Neural cell (in vitro differentiated cells): ENCODE results near the gene MAP3K7CL. TPM values are rescaled to one million over a fixed set of nuclear protein-coding genes. Genes with fewer than 3 reads are reported as not detected.

Experiments used
- H2AFZ ChIP-seq: fragments of 200-600, 300-800 bp; sonication (generic), shearing (Covaris generic); 2 replicates; pipeline ENCODE4 v1.6.0; 2014; ENCODE audit warnings: low read depth, mild to moderate bottlenecking, antibody characterized with exemption, low read length, moderate library complexity
- H3F3A ChIP-seq: fragments of 200-600 bp; shearing (Covaris generic); 2 replicates; pipeline ENCODE4 v1.6.1; 2016; ENCODE audit warnings: mild to moderate bottlenecking, moderate library complexity, mixed read lengths, antibody characterized with exemption, low read length; ENCODE audit not compliant: insufficient read depth, poor library complexity, severe bottlenecking
- H3K27ac ChIP-seq: fragments of 200-600, 300-800 bp; sonication (generic), shearing (Covaris generic); 2 replicates; pipeline ENCODE4 v1.5.1; 2014; ENCODE audit warnings: mild to moderate bottlenecking, low read length, moderate library complexity
- H3K27me3 ChIP-seq: fragments of 300-800, 200-600 bp; sonication (generic), shearing (Covaris generic); 2 replicates; pipeline ENCODE4 v1.6.0; 2014; ENCODE audit warnings: mild to moderate bottlenecking, low read depth, low read length, moderate library complexity; ENCODE audit not compliant: insufficient read depth
- H3K36me3 ChIP-seq: fragments of 300-800, 200-600 bp; sonication (generic), shearing (Covaris generic); 2 replicates; pipeline ENCODE4 v1.5.1; 2014; ENCODE audit warnings: mild to moderate bottlenecking, antibody characterized with exemption, low read length, moderate library complexity; ENCODE audit not compliant: insufficient read depth
- H3K4me2 ChIP-seq: fragments of 300-800, 200-600 bp; sonication (generic), shearing (Covaris generic); 2 replicates; pipeline ENCODE4 v1.6.0; 2014; ENCODE audit warnings: mild to moderate bottlenecking, low read length
- H3K4me3 ChIP-seq: fragments of 300-800, 200-600 bp; sonication (generic), shearing (Covaris generic); 2 replicates; pipeline ENCODE4 v1.5.1; 2014; ENCODE audit warnings: mild to moderate bottlenecking, low read length, moderate library complexity
- H3K79me2 ChIP-seq: fragments of 200-600 bp; shearing (Covaris generic); replicated peaks from 2 replicates; pipeline ENCODE4 v1.6.0; 2014; ENCODE audit warnings: mild to moderate bottlenecking, low read length, moderate library complexity; ENCODE audit not compliant: insufficient read depth
- H3K9ac ChIP-seq: fragments of 300-800, 200-600 bp; sonication (generic), shearing (Covaris generic); 2 replicates; pipeline ENCODE4 v1.6.1; 2016; ENCODE audit warnings: mild to moderate bottlenecking, low read length, mixed read lengths
- H3K9me2 ChIP-seq: fragments of 200-600 bp; shearing (Covaris generic); 2 replicates; pipeline ENCODE4 v1.6.1; 2016; ENCODE audit warnings: mild to moderate bottlenecking, low read length, mixed read lengths; ENCODE audit not compliant: insufficient read depth
- H3K9me3 ChIP-seq: fragments of 200-600, 300-800 bp; sonication (generic), shearing (Covaris generic); 2 replicates; pipeline ENCODE4 v1.6.1; 2016; ENCODE audit warnings: mild to moderate bottlenecking, mixed run types, low read length, moderate library complexity, mixed read lengths
- H4K20me1 ChIP-seq: fragments of 200-600 bp; shearing (Covaris generic); 2 replicates; pipeline ENCODE4 v1.6.1; 2016; ENCODE audit warnings: mild to moderate bottlenecking, mixed run types; ENCODE audit not compliant: insufficient read depth
- CTCF ChIP-seq: fragments of 450-650 bp; IDR thresholded peaks from 2 replicates; pipeline ENCODE4 v1.5.1; 2014; ENCODE audit warnings: antibody characterized with exemption, mild to moderate bottlenecking, moderate library complexity; ENCODE audit not compliant: poor library complexity, severe bottlenecking
- EP300 ChIP-seq: fragments of 450-650 bp; conservative IDR thresholded peaks from 2 replicates; pipeline ENCODE4 v1.6.1; 2014; ENCODE audit warnings: antibody characterized with exemption, mild to moderate bottlenecking, moderate library complexity; ENCODE audit not compliant: poor library complexity, severe bottlenecking
- EZH2 ChIP-seq: fragments of 200-600, 300-800 bp; shearing (Covaris generic), sonication (generic); IDR thresholded peaks from 2 replicates; pipeline ENCODE4 v1.6.1; 2014; ENCODE audit warnings: antibody characterized with exemption, low read length, borderline replicate concordance, mild to moderate bottlenecking; ENCODE audit not compliant: insufficient read depth, poor library complexity, severe bottlenecking
- MXI1 ChIP-seq: fragments of 450-650 bp; conservative IDR thresholded peaks from 2 replicates; pipeline ENCODE4 v1.6.1; 2014; ENCODE audit warnings: antibody characterized with exemption, mild to moderate bottlenecking; ENCODE audit not compliant: poor library complexity, severe bottlenecking
- POLR2AphosphoS5 ChIP-seq: IDR thresholded peaks from 2 replicates; pipeline ENCODE4 v1.6.1; 2012
- RAD21 ChIP-seq: fragments of 450-650 bp; conservative IDR thresholded peaks from 2 replicates; pipeline ENCODE4 v1.6.1; 2014; ENCODE audit warnings: antibody characterized with exemption, mild to moderate bottlenecking, moderate library complexity
- REST ChIP-seq: IDR thresholded peaks from 2 replicates; pipeline ENCODE4 v1.6.1; 2012; ENCODE audit warnings: borderline replicate concordance
- SMC3 ChIP-seq: fragments of 450-650 bp; conservative IDR thresholded peaks from 2 replicates; pipeline ENCODE4 v1.6.1; 2014; ENCODE audit warnings: antibody characterized with exemption, mild to moderate bottlenecking, moderate library complexity; ENCODE audit not compliant: poor library complexity
- TAF1 ChIP-seq: IDR thresholded peaks from 2 replicates; pipeline ENCODE4 v1.6.1; 2012; ENCODE audit warnings: low read depth
- polyA plus RNA-seq: library from polyadenylated mRNA; depleted of rRNA; stranded (reverse); fragments of >200 nt; gene quantifications from 2 replicates; pipeline ENCODE4 v1.2.3, GENCODE V29; 2014

MAP3K7CL gene
- polyA plus RNA-seq, 1 donor from 2014 or later, result not detected

- Histone ChIP-seq H3K9me3 (no peaks in the 10 kb centered on the region), H3K27me3 (no peaks in the 10 kb centered on the region), H2AFZ (no peak overlapping the region), H3K4me3 (no peak overlapping the region), H3K27ac (no peak overlapping the region), H3K9me2 (no peaks in the 10 kb centered on the region), H3K36me3 (no peaks in the 10 kb centered on the region), H3K79me2 (no peaks in the 10 kb centered on the region), H3K9ac (no peak overlapping the region), H4K20me1 (no peaks in the 10 kb centered on the region), H3F3A (no peaks in the 10 kb centered on the region), H3K4me2 (no peak overlapping the region)
- no peak for TF ChIP-seq REST
- TF ChIP-seq RAD21, result no peak
- TF ChIP-seq MXI1, result no peak
- TF ChIP-seq TAF1, result no peak
- TF ChIP-seq POLR2AphosphoS5, result no peak
- TF ChIP-seq CTCF, result no peak
- no peak for TF ChIP-seq SMC3
- no peak for TF ChIP-seq EZH2
- no peak for TF ChIP-seq EP300
These were observed 16.3 kb downstream of the MAP3K7CL start for GRCh38 chr21:29146726-29147125.

GRCh38 chr21:29148530-29148929 is 18.1 kb downstream of the MAP3K7CL start:
- Histone ChIP-seq H3K79me2 (no peaks in the 10 kb centered on the region), H3K27ac (no peak overlapping the region), H4K20me1 (no peaks in the 10 kb centered on the region), H3K9me2 (no peaks in the 10 kb centered on the region), H3K4me2 (no peak overlapping the region), H3K36me3 (no peaks in the 10 kb centered on the region), H3F3A (no peaks in the 10 kb centered on the region), H3K9ac (no peak overlapping the region), H3K9me3 (no peaks in the 10 kb centered on the region), H2AFZ (no peak overlapping the region), H3K4me3 (no peak overlapping the region), H3K27me3 (no peaks in the 10 kb centered on the region)
- TF ChIP-seq REST (no peak), POLR2AphosphoS5 (no peak), EZH2 (no peak), CTCF (no peak), RAD21 (no peak), SMC3 (no peak), EP300 (no peak), TAF1 (no peak), MXI1 (no peak)
